NCI-H146 treated with DMSO at 0.1 percent for 48 hours (cell line): Measurements from ENCODE around the gene SCYGR3.

ENCODE experiments used
- DNase-seq: peaks from one replicate; lab custom pipeline; 2025; ENCODE audit not compliant: unreplicated experiment; lab: John Stamatoyannopoulos, UW

The SCYGR3 gene

DNA sequence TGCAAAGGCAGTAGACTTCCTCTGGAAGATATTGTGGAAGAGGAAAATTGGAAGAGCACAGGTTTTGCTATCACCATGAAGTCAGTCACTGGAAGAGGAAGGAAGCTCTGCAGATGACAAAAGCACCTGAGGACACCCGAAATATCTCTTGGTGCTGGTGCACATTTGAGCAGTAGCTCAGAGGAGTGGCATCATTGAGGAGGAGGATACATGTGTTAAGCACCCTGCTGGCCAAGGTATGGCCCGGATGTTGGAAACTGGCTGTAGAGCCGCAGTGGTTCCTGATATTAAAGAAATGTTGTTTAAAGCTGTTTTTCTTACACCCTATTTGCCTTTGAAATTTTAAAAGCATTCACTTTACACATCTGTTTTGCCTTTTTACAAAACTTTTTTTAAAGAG is 48.6 kb downstream of the SCYGR3 start:
- no peak for DNase-seq

DNA sequence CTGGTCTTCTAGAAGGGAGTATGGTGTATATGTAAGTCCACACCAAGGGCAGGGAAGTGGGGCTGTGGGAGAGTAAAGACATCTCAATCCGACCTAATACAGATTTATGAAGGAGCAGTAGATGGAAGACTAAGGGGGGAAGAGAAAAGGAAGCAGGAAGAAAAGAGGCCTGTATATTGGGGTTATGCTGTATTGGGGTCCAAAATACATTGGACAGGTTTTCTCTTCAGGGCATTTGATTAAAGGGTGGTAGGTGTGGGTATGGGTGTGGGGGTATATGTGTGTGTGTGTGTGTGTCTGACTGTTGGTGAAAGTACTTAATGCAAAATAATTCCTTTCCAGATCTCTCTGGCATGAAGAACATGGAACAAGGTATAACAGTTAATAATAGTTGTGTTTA is 49.6 kb downstream of the SCYGR3 start:
- DNase-seq: no peak
